Stimulated activated CD8-positive, alpha-beta memory T cell treated with anti-CD3 and anti-CD28 coated beads, Interleukin-2, amount 100 ng/mL, for 1 hour (primary cell): ENCODE results near the gene CHM.
"Not testable (repeated sequence)": the region's sequence is repeated elsewhere in the genome, so short reads cannot be mapped to it uniquely, and the experiment has no call there.

Experiments
- DNase-seq, 2 donors: peaks; one replicate each; pipeline ENCODE4 v3.0.0-alpha.2; 2020; ENCODE audit warnings: low read depth in 2 of 2

CHM gene

GRCh38 chrX:85998954-85999353, 48.4 kb downstream of the CHM start:
- DNase-seq, result no peak

DNA sequence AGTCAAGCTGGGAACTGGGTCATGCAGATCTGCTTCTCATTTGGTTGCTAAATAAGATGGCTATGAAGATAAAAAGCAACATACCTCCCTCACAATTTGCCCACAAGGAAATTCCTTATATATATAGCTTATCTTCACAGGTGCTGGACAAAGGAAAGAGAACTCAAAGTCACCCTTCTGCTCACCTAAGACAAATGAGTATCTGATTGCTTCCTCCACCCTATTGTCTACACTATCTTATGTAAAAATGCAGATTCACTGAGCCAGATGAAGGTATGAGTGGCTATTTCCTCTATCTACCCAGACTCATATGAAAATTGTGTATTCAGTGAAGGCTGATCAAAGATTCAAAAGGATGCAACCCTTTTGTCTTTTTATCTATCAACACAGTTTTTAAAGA, 50.8 kb downstream of the CHM start:
- no peak for DNase-seq

DNA sequence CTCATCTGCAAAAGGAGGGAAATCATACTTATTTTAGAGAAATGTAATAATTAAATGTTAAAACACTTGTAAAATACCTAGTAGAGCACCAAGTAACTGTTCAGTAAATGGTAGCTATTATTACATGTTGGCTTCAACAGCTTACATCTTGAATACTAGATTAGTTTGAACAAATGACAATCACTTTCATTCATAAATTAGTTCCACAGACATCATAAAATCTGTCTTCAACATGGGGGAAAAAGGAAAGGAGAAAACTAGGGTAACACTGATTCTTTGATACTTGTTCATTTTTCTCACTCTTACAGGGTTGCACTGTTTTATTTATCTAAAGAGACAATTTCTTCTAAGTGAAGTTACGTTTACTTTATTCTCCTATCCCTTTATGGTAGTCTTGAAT, 51.7 kb downstream of the CHM start:
- DNase-seq, result no peak

GRCh38 chrX:85994797-85995196, 52.6 kb downstream of the CHM start:
- DNase-seq, result no peak

- no peak for DNase-seq
Measured at GRCh38 chrX:85994228-85994627, 53.1 kb downstream of the CHM start.

DNA sequence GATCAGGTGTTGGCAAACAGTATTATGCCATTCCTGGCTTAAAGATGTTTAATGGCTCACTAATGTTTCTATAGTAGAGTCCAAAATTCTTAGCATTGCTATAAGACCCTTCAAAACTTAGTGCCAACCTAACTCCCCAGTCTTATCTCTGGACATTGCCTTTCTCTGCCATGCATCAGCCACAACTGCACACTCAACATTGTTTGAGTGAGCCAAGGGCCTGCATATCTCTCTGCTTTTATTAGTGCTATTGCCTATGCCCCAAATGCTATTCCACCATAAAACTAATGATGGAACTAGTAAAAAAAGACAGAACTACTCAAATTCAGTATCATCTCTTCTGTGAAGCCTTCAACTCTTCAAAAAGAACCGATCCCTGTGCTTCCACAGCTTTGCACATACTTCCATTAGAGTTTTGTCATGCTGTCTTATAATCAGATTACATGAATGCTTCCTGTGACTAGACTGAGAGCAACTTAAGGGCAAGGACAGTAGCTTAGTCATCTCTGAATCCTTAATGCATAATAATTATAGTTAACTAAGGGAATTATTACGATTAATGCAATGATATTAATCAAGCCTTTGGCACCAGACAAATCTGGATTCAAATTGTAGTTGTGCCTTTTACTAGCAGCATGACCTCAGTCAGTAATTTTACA, 53.7 kb downstream of the CHM start:
- DNase-seq, result no peak

GRCh38 chrX:85992811-85993229, 54.5 kb downstream of the CHM start:
- DNase-seq, result no peak

DNA sequence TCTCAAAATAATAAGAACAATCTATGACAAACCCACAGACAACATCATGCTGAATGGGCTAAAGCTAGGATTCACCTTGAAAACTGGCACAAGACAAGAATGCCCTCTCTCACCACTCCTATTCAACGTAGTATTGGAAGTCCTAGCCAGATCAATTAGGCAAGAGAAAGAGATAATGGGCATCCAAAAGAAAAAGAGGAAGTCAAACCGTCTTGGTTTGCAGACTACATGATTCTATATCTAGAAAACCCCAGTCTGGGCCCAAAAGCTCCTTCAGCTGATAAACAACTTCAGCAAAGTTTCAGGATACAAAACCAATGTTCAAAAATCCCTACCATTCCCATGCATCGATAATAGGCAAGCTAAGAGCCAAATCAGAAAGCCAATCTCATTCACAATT, 59.0 kb downstream of the CHM start:
- no peak for DNase-seq

- no peak for DNase-seq
Measured at GRCh38 chrX:85980286-85980685, 67.1 kb downstream of the CHM start.

DNA sequence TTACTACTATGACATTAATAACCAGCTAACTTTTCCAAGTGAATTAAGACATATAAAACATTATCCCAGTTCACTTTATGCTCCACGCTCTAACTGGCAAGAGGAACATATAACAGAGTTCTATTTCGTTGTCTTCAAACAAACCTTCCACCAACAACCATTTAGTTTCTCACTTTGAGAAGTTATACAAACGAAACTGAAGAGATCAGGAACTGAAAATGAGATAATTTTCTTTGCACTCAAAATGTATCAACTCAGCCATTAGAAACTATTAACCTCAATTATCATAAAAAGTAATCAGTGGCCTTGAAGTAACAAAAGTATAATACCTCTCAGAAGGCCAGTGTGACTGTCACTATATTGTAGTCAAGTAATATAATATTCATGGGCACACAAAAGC, 70.1 kb downstream of the CHM start:
- no peak for DNase-seq

DNA sequence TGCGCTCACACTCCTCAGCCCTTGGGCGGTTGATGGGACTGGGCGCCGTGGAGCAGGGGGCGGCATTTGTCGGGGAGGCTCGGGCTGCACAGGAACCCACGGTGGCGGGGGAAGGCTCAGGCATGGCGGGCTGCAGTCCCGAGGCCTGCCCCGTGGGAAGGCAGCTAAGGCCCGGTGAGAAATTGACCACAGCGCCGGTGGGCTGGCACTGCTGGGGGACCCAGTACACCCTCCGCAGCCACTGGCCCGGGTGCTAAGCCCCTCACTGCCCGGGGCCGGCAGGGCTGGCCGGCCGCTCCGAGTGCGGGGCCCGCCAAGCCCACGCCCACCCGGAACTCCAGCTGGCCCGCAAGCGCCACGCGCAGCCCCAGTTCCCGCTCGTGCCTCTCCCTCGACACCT, 75.0 kb downstream of the CHM start:
- DNase-seq, result not testable (repeated sequence)

DNA sequence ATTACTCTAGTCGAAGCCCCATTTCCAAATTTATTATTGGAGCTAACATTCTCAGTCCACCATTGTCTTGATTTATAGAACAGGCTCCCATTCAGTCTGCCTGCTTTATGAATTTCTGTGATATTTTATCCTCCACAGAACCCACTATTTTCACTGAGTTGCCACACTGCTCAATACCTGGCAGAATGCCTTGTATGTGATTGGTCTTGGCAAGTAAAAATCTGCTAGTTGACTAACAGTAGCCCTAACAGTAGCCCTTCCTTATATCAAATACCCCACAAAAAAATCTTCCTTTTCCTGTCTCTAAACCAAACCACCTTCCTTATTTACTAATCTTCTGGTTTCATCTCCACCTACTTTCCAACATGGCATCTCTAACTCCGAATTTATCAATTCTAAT, 82.6 kb downstream of the CHM start:
- DNase-seq, result no peak

DNA sequence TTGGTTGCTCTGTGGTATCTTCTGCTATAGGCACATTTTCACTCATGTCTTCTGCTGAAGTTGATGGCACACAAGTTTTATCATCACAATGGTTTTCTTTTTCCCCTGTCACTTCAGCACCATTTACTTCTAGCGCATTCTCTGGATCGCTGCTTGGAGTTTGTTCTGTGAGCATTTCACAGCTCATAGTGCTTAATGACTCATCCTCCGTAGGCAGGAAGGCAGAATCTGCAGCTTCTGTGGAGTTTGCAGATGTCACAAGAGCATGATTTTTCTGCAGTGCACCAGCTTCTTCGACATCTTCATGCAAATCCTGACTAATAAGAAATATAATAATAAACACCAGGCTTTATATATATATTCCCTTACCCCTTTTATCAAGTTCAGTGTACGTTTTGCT, 83.6 kb downstream of the CHM start:
- no peak for DNase-seq

DNA sequence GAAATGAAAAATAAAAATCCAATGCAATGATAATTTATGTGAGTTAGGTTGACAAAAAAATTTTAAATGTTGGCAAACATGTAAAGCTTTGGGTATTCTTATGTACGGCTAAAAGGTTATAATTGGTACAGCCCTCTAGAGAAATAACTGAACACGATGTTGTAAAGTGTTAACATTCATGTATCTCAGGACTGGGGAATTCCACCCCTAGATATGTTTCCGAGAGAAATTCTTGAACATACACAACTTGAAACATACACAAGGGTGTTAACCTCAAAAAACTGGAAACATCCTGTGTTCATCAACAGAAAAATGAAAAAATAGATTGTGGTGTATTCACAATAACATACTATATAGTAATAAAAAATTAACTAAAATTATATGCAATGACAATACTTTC, 91.8 kb downstream of the CHM start:
- DNase-seq, result no peak

DNA sequence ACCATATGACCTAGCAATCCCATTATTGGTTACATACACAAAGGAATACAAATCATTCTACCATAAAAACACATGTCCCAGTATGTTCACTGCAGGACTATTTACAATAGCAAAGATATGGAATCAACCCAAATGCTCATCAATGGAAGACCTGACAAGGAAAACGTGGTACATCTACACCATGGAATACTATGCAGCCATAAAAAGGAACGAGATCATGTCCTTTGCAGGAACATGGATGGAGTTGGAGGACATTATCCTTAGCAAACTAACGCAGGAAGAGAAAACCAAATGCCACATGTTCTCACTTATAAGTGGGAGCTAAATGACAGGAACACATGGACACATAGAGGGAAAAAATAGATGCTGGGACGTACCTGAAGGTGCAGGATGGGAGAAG, 102.6 kb downstream of the CHM start:
- DNase-seq, result not testable (repeated sequence)

GRCh38 chrX:85941275-85941674, 106.1 kb downstream of the CHM start:
- no peak for DNase-seq

GRCh38 chrX:85939942-85940341, 107.4 kb downstream of the CHM start:
- not testable (repeated sequence) for DNase-seq

- not testable (repeated sequence) for DNase-seq
Measured at GRCh38 chrX:85934399-85934798, 113.0 kb downstream of the CHM start.

DNA sequence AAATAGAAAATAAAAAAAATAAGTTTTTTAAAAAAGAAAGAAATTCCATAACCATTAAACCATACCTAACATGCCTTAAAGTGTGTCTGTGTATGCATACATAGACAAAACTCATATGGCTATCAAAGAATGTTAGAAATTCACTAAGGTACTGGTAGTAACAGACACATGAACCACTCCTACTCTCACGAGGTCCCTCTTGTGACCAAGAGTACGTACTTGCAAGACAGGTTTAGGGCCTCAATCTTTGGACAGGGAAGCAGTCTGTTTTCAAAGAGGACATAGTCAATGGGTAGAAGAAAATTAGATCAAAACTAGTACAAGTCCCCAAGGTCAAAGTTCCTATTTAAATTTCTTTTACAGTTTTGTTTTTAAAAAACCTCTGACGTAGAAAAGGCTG, 117.3 kb downstream of the CHM start:
- DNase-seq, result no peak

GRCh38 chrX:85928606-85929005, 118.8 kb downstream of the CHM start:
- no peak for DNase-seq

- no peak for DNase-seq
Measured at GRCh38 chrX:85927740-85928139, 119.6 kb downstream of the CHM start.

DNA sequence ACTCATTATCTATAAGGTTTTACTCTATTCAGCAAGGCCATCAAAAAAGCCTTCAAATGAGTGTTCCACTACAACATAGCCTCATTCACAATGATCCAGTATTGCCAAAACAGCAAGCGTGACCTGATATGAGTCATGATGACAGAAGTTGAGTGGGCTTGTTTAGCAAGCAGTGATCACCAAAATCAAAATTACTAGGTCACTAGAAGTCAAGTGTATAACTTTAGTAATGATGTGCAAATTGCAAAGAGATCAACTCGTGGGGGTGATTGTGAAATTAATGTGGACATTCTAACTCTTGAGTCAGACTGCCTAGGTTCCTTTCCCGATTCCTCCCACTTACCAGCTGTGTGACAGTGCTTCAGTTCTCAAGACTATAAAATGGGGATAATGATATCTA, 124.5 kb downstream of the CHM start:
- no peak for DNase-seq

DNA sequence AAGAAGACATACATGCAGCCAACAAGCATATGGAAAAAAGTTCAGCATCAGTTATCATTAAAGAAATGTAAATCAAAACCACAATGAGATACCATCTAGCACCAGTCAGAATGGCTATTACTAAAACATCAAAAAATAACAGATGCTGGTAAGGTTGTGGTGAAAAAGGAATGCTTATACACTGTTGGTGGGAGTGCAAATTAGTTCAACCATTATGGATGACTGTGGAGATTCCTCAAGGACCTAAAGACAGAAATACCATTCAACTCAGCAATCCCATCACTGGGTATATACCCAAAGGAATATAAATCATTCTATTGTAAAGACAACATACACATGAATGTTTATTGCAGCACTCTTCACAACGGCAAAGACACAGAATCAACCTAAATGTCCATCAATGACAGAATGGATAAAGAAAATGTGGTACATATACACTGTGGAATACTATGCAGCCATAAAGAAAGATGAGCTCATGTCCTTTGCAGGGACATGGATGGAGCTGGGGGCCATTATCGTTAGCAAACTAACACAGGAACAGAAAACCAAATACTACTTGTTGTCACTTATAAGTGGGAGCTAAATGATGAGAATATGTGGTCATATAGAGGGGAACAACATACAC, 130.6 kb downstream of the CHM start:
- not testable (repeated sequence) for DNase-seq

GRCh38 chrX:85914431-85914830, 132.9 kb downstream of the CHM start:
- DNase-seq, result no peak
